Mesenteric fat pad (tissue), 1 donor: ENCODE data around the gene PCNT. TPM values are rescaled to one million over a fixed set of nuclear protein-coding genes. Genes with fewer than 3 reads are reported as not detected.

Experiments
- DNase-seq: peaks from one replicate; pipeline ENCODE4 v3.0.0-alpha.2; 2020; ENCODE audit warnings: low spot score
- total RNA-seq: library from RNA; stranded (reverse); fragmentation: NEBNext Ultra II Directional; extraction: Animal tissue kit (Norgen Biotek cat#: 25700); gene quantifications from one replicate; pipeline ENCODE4 v1.2.1, GENCODE V29; 2021
- donor health status: DM: yes; HTN: yes; CAD: no.

Gene PCNT
- total RNA-seq, 1 donor from 2014 or later, result 29.4 TPM

DNA sequence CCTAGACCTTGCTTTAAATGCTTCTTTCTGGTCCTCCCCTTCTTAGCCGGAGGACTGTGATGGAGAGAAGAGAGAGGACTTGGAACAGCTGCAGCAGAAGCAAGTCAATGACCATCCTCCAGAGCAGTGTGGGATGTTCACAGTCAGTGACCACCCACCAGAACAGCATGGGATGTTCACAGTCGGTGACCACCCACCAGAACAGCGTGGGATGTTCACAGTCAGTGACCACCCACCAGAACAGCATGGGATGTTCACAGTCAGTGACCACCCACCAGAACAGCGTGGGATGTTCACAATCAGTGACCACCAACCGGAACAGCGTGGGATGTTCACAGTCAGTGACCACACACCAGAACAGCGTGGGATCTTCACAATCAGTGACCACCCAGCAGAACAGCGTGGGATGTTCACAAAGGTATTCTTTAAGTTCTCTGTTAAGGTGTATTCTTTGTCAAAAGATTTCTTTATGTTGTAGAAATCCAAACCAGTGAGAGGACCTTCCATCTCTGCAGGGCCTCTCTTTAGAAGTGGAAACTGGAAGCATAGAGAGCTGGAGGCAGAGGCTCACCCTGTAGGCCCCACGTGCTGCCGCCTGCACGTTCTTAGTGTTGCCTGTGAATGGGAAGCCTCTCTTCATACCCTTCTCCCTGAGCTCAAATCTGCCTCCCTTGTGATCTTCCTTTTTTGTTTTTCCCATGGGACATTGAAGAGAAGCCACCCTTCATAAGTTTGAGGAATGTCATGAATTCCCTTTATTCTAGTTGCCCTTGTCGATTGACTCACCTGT, 10.6 kb downstream of the PCNT start:
- DNase-seq, result no peak

GRCh38 chr21:46336603-46337002, 12.6 kb downstream of the PCNT start:
- no peak for DNase-seq

GRCh38 chr21:46340998-46341397, 17.0 kb downstream of the PCNT start:
- no peak for DNase-seq

DNA sequence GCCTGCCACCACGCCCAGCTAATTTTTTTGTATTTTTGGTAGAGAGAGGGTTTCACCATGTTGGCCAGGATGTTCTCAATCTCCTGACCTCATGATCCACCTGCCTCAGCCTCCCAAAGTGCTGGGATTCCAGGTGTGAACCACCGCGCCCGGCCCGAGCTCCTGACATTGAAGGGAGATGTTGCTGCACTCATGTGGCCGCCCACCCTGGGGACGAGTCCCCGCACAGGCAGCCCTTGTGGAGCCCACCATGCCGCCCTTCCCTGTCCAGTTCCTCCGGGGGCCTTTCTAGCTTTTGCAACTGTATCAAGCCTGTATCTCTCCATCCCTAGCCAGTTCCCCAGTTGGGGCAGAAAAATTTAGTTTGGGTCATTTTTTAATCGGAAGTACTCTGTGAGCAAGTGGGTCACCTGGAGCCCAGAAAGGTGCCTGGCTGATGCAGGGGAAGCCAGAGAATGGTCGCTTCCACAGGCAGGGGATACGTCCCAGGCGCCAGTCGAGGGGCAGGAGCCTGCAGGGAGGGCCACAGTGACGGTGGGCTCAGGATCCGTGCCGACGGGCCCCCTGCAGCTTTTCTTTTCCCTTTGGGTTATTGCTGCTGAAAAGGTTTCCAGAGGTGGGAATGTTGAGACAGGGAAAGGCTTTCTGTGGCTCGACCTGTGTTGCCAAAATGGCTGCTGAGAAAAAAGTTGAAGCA, 20.4 kb downstream of the PCNT start:
- DNase-seq, result no peak

DNA sequence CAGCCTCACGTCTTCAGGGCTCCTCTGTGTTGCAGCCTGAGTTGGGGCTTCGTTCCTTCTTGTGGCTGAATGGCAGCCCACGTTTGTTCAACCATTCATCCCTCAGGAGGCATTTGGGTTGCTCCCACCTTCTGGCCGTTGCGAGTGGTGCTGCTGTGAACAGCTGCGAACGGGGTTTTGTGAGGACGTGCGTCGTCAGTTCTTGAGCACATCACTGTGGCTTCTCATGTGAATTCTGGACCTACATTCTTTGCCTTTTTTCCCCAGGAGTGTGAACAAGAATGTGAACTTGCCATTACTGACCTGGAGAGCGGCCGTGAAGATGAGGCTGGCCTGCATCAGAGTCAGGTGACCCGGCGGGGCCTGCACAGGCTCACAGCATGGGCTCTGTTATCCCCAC, 21.9 kb downstream of the PCNT start:
- no peak for DNase-seq

DNA sequence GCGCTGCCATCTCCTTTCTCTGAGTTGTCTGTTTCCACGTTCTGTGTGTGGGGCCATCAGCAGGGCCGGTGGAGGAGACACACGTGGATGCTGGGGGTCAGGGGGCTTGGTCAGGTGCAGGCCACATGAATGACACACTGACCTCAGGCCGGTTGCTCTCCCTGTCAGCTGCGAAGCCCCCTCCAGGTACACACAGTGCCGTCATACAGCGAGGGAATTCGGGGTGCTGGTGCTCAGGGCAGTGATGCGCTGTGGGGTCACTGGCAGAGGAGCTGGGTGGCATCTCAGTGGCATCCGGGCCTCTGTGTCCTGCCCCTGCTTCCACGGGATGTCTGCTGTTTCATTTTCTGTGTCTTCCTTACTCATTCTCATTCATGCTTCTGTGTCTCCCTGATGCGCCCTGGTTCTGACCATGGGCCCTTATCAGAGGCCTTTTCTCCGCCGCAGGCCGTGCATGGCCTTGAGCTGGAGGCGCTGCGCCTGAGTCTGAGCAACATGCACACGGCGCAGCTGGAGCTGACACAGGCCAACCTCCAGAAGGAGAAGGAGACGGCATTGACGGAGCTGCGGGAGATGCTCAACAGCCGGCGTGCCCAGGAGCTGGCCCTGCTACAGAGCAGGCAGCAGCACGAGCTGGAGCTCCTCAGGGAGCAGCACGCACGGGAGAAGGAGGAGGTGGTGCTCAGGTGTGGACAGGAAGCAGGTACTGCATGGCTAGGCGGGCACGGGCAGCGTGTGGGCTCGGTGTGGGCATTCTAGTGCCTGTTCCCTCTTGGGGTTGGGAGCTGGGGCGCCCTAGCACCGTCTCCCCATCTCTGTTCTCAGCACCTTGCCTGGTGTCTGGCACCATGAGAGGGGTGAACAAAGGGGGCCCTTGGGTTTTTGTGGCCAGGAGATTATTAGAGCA, 22.6 kb downstream of the PCNT start:
- no peak for DNase-seq

- no peak for DNase-seq
These were observed 23.2 kb downstream of the PCNT start for GRCh38 chr21:46347203-46347550.

DNA sequence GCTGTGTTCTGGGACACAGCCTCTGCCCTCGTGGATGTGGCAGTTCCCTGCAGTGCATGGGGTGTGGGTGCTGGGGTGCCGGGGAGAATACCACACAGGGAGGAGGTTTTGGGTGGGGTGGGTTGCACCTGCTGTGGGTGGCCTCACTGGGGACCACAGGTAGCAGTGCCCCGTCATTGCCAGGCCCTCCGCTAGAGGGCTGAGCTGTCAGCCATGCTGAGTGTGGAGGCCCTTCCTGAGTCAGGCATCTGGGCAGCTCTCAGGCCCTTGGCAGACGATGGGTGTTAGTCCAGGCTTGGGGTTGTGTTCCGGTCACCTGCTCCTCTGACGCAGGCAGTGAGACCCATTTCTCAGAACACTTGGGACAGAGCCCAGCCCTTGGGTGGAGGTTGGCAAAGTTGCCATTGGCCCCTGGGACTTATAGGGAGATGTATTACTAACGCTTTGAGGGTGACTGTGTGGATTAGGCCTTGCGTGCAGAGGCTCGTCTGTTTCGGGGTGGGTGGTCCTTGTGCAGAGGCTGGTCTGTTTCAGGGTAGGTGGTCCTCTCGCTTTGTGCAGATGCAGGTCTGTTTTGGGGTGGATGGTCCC, 23.9 kb downstream of the PCNT start:
- no peak for DNase-seq

- no peak for DNase-seq
These were observed 25.3 kb downstream of the PCNT start for GRCh38 chr21:46349134-46349760.

- no peak for DNase-seq
These were observed 26.6 kb downstream of the PCNT start for GRCh38 chr21:46350571-46350970.

DNA sequence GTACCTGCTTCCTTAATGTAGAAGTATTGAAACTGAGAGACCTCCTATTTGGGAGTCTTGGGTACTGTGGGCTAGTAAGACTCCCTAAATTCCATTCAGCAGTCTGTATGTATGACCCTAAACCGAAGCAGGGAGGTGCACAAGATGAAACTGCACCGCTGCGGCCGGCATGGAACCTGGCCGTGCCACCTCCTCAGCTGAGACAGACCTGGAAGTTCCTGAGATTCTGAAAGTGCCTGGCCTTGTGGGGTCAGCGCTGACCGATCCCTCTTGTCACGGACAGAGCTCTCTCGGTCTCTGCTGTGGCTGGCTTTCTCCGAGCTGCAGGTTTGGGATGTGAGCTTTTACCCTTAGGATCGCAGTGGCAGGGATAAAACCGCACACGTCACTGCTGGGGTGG, 27.0 kb downstream of the PCNT start:
- DNase-seq, result no peak

DNA sequence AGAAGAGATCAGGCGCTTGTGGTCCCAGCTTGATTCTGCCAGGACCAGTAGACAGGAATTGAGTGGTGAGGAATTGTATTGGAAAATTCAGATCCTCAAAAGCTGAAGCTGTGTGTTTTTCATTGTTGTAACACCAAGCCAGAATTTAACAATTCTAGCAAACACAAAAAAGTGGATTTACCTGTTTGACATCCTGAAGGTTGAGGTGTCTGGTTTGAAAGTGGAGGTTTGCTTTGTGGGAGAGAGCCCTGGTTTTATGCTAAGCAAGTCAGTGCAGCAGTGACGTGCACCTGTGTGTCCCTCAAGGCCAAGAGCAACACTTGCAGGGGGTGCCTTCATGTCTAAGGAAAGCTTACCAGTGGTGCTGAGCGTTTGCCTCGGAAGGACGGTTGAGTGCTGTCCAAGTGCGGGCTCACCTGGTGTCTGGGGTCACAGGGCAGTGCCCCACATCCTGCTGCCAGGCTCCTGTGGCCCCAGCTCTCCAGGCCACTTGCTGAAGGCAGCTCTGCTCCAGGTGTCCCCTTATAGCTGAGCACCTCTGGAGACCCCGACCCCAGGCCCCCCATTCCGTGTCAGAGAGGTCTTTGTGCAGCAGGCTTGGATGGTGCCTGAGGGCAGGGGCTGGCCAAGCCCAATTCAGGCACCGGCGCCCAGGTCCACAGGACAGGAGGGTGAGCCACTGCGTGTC, 27.7 kb downstream of the PCNT start:
- DNase-seq, result no peak

DNA sequence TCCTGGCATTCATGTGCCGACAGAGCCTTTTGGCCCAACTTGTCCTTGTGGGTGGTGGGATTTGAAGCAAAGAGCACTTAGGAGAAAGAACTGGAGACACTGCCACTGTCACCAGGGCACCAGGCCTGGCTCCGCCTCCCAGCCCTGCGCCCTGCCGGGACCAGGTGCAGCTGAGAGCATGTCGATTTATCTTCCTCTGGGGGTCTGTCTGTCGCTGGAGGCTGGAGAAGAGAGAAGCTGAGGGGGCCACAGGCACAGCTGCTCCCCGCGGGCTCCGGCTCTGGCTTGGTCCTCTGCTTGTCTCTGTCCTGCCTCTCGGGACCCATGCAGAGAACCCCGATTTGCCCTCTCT, 28.2 kb downstream of the PCNT start:
- DNase-seq, result no peak

DNA sequence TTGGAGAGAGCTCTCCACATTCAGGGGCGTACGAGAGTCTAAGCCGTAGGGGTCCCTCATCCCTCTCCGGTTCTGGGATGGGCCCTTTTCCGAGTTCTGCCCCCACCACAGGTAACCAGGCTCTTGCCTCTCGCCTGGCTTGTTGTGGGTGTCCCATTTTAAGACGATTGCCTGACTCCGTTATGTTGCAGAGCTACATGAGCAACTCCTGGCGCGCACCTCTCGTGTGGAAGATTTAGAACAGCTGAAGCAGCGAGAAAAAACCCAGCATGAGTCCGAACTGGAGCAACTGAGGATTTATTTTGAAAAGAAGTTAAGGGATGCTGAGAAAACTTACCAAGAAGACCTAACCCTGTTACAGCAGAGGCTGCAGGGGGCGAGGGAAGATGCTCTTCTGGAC, 29.0 kb downstream of the PCNT start:
- no peak for DNase-seq

GRCh38 chr21:46354046-46354445, 30.1 kb downstream of the PCNT start:
- no peak for DNase-seq

DNA sequence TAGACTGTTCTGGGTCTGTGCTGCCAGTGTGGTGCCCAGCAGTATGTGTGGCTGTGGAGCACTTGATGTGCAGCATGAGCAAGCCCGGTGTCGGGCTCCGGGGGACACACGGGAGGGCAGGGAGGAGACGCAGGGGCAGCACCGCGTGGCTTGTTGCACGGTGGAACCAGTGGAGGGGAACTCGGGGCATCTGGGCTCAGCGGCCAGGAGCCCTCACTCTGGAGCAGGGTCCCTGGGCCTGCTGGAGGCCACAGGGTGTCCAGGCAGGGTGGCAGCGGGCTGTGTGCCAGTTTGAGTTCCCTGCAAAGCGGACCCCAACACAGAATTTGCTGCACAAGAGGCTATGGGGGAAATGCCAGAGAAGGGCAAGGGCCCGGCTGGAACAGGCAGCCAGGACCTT, 30.6 kb downstream of the PCNT start:
- DNase-seq, result no peak

DNA sequence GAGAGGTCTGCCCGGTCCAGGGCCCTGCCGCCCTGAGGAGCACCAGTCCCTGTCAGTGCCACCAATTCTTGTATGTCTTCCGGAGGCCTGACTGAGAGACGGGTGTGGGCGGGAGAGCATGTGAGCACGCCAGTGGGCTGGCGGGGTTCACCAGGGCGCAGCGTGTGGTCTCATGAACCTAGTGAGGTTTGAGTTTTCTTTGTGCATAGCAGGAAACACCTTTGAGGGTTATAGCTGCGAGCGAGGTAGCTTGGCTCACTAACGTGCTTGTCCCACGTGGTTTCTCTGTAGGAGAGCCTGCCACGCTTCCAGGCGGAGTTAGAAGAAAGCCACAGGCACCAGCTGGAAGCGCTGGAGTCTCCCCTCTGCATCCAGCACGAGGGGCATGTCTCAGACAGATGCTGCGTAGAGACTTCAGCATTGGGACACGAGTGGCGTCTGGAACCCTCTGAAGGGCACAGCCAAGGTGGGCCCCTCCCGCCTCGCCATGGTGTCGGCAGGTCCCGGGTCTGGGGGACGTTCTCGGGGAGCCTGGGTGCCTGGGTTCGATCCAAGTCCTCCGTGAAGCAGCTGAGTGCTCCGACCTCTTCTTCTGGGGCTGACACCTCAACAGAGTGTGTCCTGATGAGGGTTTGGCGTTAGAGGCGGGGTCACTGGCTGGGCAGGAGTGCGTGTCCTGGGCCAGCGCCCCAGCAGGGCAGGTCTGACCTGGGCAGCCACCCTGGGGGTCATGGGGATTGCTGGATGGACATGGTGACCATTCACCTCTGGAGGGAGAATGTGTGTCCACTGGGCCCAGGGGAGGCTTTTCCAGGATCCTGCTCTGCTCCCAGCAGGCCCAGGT, 31.4 kb downstream of the PCNT start:
- no peak for DNase-seq

- no peak for DNase-seq
These were observed 32.0 kb downstream of the PCNT start for GRCh38 chr21:46356005-46356338.

GRCh38 chr21:46356494-46357334, 32.8 kb downstream of the PCNT start:
- no peak for DNase-seq
